Fibroblast of lung (primary cell): ENCODE results near the gene DIS3L2. TPM values are rescaled to one million over a fixed set of nuclear protein-coding genes. Genes with fewer than 3 reads are reported as not detected.
A peak's percentile ranks its signal among the peaks of the same experiment; 100 is the strongest.
"Not testable (repeated sequence)": the region's sequence is repeated elsewhere in the genome, so short reads cannot be mapped to it uniquely, and the experiment has no call there.

Experiments used
- DNase-seq, 2 donors: peaks; one replicate each; pipeline versions ENCODE4 v3.0.0 to v3.0.0-alpha.2; 2010; ENCODE audit warnings: low read depth in 2 of 2
- H2AFZ ChIP-seq: 2 replicates; pipeline ENCODE4 v1.5.1; 2012; ENCODE audit warnings: low read length, control low read depth, inconsistent platforms
- H3K27ac ChIP-seq: 2 replicates; pipeline ENCODE4 v1.5.1; 2011; ENCODE audit warnings: low read length, control low read depth; ENCODE audit not compliant: insufficient read depth
- H3K27me3 ChIP-seq: 2 replicates; pipeline ENCODE4 v1.5.1; 2011; ENCODE audit warnings: mild to moderate bottlenecking, low read length; ENCODE audit not compliant: control insufficient read depth, insufficient read depth
- H3K36me3 ChIP-seq: 2 replicates; pipeline ENCODE4 v1.5.1; 2011; ENCODE audit warnings: low read length; ENCODE audit not compliant: control insufficient read depth, insufficient read depth
- H3K4me1 ChIP-seq: 2 replicates; pipeline ENCODE4 v1.5.1; 2011; ENCODE audit warnings: low read length; ENCODE audit not compliant: control insufficient read depth, insufficient read depth; ENCODE audit errors: extremely low read depth
- H3K4me2 ChIP-seq: 2 replicates; pipeline ENCODE4 v1.5.1; 2011; ENCODE audit warnings: low read length, control low read depth; ENCODE audit not compliant: insufficient read depth; ENCODE audit errors: extremely low read depth
- H3K4me3 ChIP-seq, 4 experiments: fragments of 200-600 bp in 1 of 4; sonication (generic) in 1 of 4; replicated peaks in 1 of 4; 2 replicates each; pipeline ENCODE4 v1.5.1; 2011 to 2016; ENCODE audit warnings: low read length in 4 of 4, low read depth in 3 of 4, mild to moderate bottlenecking in 3 of 4, control low read depth in 2 of 4, inconsistent platforms in 1 of 4, mixed read lengths in 1 of 4; ENCODE audit not compliant: insufficient read depth in 1 of 4; ENCODE audit errors: control extremely low read depth in 1 of 4
- H3K79me2 ChIP-seq: 2 replicates; pipeline ENCODE4 v1.5.1; 2012; ENCODE audit warnings: mild to moderate bottlenecking, low read length, inconsistent platforms; ENCODE audit not compliant: control insufficient read depth, insufficient read depth
- H3K9ac ChIP-seq: 2 replicates; pipeline ENCODE4 v1.5.1; 2011; ENCODE audit warnings: mild to moderate bottlenecking, low read length, control low read depth; ENCODE audit not compliant: insufficient read depth
- H3K9me3 ChIP-seq: 2 replicates; pipeline ENCODE4 v1.5.1; 2012; ENCODE audit warnings: low read depth, low read length; ENCODE audit not compliant: control insufficient read depth, insufficient read depth
- H4K20me1 ChIP-seq: 2 replicates; pipeline ENCODE4 v1.5.1; 2011; ENCODE audit warnings: low read length; ENCODE audit not compliant: control insufficient read depth, insufficient read depth; ENCODE audit errors: extremely low read depth
- CTCF ChIP-seq, 2 donors: IDR thresholded peaks in 1 of 2; conservative IDR thresholded peaks in 1 of 2; 1 replicate in 1 of 2; 2 replicates in 1 of 2; pipeline ENCODE4 v1.5.1; 2011 to 2012; ENCODE audit warnings: low read length in 2 of 2, control low read depth in 1 of 2, inconsistent platforms in 1 of 2, low read depth in 1 of 2, mild to moderate bottlenecking in 1 of 2
- EZH2 ChIP-seq: IDR thresholded peaks from 2 replicates; pipeline ENCODE4 v1.5.1; 2012; ENCODE audit warnings: low read length, control low read depth, mild to moderate bottlenecking; ENCODE audit errors: missing control alignments
- polyA plus RNA-seq, 2 donors: library from polyadenylated mRNA; depleted of rRNA in 1 of 2; stranded (reverse) in 1 of 2; unstranded in 1 of 2; fragments of >200 nt; gene quantifications; 2 replicates each; pipeline ENCODE4 v1.2.1, GENCODE V29; 2011 to 2012; ENCODE audit warnings: missing spikeins in 1 of 2
- total RNA-seq: library from RNA; depleted of rRNA; stranded (reverse); fragments of >200 nt; gene quantifications from 2 replicates; pipeline ENCODE4 v1.2.1, GENCODE V29; 2014

The DIS3L2 gene
- total and polyA plus RNA-seq, 2 donors (not counting 1 experiment from before 2014, with no cell fraction given): 5.2 to 15.2 TPM

DNA sequence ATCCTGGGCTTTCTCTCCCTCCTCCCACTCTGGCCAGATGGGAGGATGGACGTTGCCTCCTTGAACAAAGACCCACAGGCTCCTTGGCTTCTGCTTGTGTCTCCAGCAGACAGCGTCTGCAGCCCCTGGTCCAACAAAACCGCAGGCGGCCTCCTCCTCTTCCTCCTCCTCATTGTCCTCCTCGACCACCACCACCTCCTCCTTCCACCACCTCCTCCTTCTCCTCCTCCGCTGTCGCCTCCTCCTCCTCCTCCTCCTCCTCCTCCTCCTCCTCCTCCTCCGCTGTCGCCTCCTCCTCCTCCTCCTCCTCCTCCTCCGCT, 371.4 kb downstream of the DIS3L2 start:
- no peaks in the 10 kb centered on the region for H3K4me1 ChIP-seq
- H2AFZ ChIP-seq: no peak overlapping the region
- no peaks in the 10 kb centered on the region for H3K36me3 ChIP-seq
- no peak overlapping the region for H3K27ac ChIP-seq
- no peak overlapping the region for H3K9ac ChIP-seq
- TF ChIP-seq EZH2 (no peak), CTCF (conservative IDR thresholded peaks at IDR 0.05 in 1 of 2, IDR thresholded peaks at IDR 0.05 in 1 of 2; ENCODE audit: low read depth in 1 of 2, low read length in 2 of 2) (no peak)
- no peaks in the 10 kb centered on the region for H3K79me2 ChIP-seq
- DNase-seq: no peak
- no peaks in the 10 kb centered on the region for H3K27me3 ChIP-seq
- H3K9me3 ChIP-seq: no peaks in the 10 kb centered on the region
- H4K20me1 ChIP-seq: no peaks in the 10 kb centered on the region
- H3K4me3 ChIP-seq: no peak overlapping the region
- H3K4me2 ChIP-seq: no peak overlapping the region

DNA sequence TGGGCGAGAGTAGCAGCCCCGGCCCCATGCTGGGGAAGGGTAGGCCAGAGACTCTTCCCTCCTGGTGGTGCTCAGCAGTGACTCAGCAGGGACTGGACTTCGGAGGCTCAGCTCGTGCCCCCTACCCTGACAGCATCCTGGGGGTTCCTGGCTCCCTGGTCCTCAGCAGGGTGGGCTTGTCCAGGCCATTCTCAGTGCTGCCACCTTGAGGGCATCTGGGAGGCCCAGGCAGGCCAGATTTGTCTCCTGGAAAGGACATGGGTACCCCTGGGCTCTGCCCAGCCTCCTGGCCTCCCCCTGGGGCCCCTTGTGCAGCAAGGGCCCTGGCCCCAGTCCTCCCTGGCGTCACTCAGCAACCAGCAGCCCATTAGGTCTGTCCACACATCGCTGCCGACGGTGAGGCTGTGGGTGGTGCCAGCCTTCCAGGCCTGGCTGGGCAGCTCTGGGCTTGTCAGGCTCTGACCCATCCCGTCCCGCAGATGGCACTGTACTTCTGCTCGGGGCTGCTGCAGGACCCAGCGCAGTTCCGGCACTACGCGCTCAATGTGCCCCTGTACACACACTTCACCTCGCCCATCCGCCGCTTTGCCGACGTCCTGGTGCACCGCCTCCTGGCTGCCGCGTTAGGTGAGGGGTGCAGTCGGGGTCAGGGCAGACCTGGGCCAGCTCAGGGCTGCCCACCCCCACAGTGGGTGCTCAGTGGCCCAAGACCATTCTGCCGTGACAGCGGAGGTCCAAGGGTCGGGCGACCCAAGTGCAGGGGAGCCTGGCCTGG, 372.0 kb downstream of the DIS3L2 start:
- Histone ChIP-seq H3K9ac (no peak overlapping the region), H3K9me3 (no peaks in the 10 kb centered on the region), H3K27ac (no peak overlapping the region), H4K20me1 (no peaks in the 10 kb centered on the region), H3K36me3 (no peaks in the 10 kb centered on the region), H2AFZ (no peak overlapping the region), H3K4me2 (no peak overlapping the region), H3K27me3 (no peaks in the 10 kb centered on the region), H3K79me2 (no peaks in the 10 kb centered on the region), H3K4me1 (no peaks in the 10 kb centered on the region), H3K4me3 (no peak overlapping the region)
- TF ChIP-seq EZH2: no peak
- TF ChIP-seq CTCF (conservative IDR thresholded peaks at IDR 0.05 in 1 of 2, IDR thresholded peaks at IDR 0.05 in 1 of 2; ENCODE audit: low read depth in 1 of 2, low read length in 2 of 2): peak; percentile 20 to 54
- DNase-seq: no peak

DNA sequence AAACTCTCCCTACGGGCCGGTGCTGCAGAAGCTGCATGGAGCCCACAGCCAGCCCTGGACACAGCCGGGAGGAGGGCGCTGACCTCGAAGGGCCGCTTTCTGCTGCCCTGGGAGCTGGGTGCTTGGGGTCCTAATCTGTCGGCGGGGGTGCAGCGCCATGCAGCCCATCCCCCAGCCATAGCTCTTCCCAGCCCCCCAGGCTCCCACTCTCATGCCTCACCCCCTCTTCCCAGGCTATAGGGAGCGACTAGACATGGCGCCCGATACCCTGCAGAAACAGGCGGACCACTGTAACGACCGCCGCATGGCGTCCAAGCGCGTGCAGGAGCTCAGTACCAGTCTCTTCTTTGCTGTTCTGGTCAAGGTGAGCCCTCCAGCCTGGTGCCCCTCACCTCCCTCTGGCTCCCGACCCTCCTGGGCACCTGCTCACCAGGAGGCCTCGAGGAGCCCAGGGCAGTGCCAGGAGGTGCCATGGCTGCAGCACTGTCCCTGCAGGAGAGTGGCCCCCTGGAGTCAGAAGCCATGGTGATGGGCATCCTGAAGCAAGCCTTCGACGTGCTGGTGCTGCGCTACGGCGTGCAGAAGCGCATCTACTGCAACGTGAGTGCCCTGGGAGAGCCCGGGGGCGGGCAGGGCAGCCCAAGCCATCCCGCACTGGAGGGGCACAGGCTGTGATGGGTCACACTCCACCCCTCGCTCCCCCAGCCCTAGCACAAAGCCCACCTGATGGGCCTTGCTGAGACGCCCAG, 372.8 kb downstream of the DIS3L2 start:
- not testable (repeated sequence) for H3K9ac ChIP-seq, H3K27ac ChIP-seq, H3K4me1 ChIP-seq, H3K36me3 ChIP-seq, H3K79me2 ChIP-seq, H3K27me3 ChIP-seq, H2AFZ ChIP-seq, H4K20me1 ChIP-seq, DNase-seq, H3K9me3 ChIP-seq, H3K4me3 ChIP-seq, H3K4me2 ChIP-seq

- not testable (repeated sequence) for H3K4me1 ChIP-seq, H3K4me3 ChIP-seq, H3K4me2 ChIP-seq, H3K9me3 ChIP-seq, H2AFZ ChIP-seq, H3K36me3 ChIP-seq, H3K27me3 ChIP-seq, H3K27ac ChIP-seq, DNase-seq, H4K20me1 ChIP-seq, H3K79me2 ChIP-seq, H3K9ac ChIP-seq
Observed at GRCh38 chr2:232334885-232335205, 373.3 kb downstream of the DIS3L2 start.
